Measurements from ENCODE around the gene AVPR2.
A peak's percentile ranks its signal among the peaks of the same experiment; 100 is the strongest.

Gene AVPR2

DNA sequence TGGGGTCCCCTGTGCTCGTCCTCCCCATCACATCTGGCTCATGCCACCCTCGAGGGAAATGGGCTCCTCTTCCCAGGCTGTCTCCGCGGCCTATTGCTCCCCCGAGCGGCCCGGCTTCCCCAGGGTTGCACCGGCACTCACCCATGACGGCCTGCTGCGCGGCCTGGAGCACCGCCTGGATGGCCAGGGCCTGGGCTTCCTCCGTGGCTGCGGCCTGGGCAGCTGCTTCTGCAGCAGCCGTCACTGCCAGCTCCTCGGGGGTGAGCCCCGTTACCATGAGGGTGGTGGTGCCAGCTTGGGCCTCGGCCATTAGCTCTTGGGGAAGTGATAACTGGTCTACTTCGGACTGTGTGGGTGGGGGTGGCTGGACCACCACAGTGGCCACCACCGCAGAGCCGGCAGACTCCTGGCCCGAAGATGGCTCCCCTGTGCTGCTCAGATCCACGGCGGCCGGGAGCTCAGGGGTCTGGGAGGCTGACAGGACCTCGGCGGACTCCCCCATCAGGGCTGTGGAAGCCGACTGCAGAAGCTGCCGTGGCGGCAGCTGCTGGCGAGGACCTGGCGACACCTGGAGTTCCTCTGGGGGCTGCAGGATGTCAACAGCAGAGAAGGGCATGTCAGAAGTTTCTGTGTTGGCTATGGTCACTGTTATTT, 48.0 kb downstream of the AVPR2 start:
- no peak for DNase-seq (ENCODE audit: low read depth in 2 of 2)

DNA sequence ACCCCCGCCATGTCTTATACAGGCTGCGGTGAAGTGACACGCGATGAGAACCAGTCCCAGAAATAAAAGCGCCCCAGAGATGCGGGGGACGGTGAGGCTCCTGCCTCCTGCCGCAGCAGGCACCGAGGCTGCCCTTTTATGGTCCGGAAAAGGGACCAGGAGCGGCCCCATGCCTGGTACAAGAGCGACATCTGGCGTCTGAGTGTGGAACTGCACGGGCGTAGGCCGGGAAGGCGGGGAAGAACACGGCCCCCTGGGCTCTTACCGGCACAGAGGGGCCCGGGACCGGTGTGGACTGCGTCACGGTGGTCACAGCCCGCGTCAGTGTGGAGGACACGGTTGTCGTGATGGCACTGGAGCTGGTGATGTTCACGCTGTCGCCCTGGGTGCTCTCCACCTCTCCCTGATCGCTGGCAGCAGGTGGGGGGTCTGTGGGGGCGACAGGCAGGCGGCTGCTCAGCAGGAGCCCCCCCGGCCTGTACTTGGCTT, 48.9 kb downstream of the AVPR2 start:
- DNase-seq (ENCODE audit: low read depth in 2 of 2), result peak; percentile 45 to 60

DNA sequence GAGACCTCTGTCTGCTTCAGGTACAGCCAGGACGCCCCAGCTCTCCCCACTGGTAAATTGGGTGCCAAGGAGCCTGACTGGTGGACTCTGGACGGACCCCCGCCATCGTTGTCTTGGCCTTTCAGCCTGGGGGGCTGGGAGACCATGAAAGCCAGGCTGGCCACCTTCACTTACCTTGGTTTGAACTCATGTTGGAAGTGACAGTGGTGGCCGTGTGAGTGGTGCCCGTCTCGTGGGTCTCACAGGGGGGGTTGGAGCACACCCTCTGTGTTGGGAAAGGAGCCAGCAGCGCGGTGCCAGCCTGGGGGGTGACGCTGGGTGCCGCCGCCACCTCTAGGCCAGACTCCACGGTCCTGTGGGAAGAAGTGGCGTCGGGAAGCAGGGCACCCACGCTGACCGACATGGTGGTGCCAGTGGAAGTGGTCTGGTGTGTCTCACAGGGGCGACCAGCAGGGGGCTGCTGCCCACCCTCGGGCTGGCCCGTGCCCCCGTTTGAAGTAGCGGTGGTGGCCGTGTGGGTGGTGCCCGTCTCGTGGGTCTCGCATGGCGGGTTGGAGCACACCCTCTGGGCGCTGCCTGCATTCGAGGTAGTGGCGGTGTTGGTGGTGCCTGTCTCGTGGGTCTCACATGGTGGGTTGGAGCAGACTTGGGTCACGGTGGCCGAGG, 49.6 kb downstream of the AVPR2 start:
- no peak for DNase-seq (ENCODE audit: low read depth in 2 of 2)

DNA sequence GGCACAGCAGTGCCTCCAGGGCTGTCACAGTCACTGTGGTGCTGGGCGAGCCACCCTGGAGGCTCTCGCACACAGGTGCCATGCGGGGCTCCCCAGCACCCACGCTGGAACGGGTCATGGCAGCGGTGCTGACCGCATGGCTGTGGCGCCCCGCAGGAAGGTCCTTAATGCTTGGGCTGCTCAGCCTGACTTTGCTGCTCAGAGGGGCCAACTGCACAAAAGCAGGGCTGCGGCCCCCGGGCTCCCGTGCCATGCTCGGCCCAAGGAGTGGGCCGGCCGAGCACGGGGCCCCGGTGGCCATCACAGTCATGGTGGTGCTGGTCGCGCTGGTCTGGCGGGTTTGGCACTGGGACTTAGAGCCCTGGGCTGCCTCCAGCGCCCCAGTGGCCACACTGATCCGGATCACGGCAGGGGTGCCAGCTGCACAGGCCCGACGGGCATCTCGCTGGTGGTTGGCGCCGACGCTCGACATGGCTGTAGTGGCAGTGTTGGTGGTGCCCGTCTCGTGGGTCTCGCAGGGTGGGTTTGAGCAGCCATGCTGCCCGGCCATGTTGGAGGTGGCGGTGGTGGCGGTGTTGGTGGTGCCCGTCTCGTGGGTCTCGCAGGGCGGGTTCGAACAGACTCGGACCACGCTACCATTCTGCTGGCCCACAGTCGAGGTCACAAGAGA, 50.2 kb downstream of the AVPR2 start:
- DNase-seq (ENCODE audit: low read depth in 2 of 2), result no peak

DNA sequence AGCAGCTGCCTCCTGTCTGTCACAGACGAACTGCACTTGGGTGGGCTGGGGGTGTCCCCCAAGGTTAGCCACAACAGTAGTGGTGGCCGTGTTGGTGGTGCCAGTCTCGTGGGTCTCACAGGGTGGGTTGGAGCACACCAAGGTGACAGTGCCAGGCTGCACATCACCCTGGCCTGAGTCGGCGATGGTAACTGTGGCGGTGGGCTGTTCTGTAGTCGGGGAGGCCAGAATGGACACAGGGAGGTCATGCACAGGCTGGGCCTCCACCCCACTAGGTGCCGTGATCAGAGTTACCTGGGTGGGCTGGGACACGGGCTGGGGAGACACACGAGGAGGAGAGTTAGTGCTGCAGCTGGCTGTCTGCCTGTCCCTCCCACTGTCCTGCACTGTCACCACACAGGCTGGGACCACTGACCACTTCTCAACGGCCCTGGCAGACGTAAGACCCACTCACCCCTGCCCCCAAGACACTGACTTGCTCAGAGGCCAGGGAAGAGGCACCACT, 50.8 kb downstream of the AVPR2 start:
- DNase-seq (ENCODE audit: low read depth in 2 of 2), result no peak

DNA sequence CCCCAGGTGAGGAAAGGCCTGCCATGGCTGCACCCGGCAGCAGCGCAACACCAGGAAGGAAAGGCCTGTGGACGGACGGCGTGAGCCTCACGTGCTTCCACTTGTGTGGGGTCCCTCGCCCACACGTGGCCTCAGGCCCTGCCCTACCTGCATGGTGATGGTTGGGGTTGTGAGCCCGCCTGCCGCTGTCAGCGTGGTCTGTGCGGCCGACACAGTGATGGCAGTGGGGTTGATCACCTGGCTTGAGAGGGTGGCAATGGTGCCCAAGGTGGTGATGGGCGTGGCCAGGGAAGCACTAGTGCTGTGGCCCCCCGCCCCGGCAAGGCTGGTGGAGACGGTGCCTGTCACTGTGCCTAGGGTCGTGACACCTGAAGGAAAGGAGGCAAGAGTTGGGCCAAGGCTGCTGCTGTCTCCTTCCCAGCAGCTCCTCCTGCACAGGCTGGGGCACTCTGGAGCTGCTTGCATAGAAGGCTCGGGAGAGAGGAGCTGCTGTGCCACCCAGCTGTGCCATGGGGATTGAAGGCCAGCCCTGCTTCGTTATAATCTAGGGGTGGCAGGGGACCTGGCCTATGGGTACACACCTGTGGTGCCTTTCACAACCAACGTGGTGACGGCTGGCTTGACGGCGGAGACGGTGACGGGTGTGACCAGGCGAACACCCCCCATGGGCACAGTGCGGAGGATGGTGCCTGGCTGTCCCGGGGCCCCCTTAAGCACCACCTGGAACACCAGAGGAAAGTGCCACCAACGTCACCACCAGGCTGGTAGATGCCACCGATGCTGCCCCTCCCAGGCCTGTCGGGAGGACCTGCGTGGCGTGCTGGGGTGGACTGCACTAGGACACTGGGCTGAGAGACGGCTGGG, 51.8 kb downstream of the AVPR2 start:
- no peak for DNase-seq (ENCODE audit: low read depth in 2 of 2)
